ENCODE measurements around the gene DNER.

DNA sequence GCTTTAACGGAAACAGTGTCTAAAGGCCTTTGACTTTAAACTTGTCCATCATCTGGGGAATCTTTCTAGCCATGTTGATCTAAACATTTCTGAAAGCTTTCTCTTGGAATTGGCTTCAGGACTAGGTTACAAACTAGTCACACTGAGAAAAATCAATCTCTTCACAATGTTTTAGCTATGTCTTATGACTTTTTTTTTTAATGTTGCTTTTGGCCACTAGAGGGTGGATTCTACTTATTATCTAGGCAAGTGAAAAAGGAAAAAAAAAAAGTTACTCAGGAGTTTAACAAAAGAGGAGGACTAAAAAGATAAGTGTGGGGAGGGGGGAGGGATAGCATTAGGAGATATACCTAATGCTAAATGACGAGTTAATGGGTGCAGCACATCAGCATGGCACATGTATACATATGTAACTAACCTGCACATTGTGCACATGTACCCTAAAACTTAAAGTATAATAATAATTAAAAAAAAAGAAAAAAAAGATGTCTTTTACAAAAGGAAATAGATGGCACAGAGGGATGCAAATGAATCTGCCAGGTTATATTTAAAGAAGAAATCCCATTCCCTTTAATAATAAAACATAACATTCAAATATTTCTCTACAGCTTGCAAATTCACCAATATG is 282.9 kb downstream of the DNER start:
- TF ChIP-seq, protein P1, sequence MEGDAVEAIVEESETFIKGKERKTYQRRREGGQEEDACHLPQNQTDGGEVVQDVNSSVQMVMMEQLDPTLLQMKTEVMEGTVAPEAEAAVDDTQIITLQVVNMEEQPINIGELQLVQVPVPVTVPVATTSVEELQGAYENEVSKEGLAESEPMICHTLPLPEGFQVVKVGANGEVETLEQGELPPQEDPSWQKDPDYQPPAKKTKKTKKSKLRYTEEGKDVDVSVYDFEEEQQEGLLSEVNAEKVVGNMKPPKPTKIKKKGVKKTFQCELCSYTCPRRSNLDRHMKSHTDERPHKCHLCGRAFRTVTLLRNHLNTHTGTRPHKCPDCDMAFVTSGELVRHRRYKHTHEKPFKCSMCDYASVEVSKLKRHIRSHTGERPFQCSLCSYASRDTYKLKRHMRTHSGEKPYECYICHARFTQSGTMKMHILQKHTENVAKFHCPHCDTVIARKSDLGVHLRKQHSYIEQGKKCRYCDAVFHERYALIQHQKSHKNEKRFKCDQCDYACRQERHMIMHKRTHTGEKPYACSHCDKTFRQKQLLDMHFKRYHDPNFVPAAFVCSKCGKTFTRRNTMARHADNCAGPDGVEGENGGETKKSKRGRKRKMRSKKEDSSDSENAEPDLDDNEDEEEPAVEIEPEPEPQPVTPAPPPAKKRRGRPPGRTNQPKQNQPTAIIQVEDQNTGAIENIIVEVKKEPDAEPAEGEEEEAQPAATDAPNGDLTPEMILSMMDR (IDR thresholded peaks at IDR 0.05; ENCODE audit: insufficient read depth, low read length), result peak; percentile 9
- no peak for TF ChIP-seq POLR2AphosphoS5 (IDR thresholded peaks at IDR 0.05; ENCODE audit: low read depth)
- TF ChIP-seq, protein P2, sequence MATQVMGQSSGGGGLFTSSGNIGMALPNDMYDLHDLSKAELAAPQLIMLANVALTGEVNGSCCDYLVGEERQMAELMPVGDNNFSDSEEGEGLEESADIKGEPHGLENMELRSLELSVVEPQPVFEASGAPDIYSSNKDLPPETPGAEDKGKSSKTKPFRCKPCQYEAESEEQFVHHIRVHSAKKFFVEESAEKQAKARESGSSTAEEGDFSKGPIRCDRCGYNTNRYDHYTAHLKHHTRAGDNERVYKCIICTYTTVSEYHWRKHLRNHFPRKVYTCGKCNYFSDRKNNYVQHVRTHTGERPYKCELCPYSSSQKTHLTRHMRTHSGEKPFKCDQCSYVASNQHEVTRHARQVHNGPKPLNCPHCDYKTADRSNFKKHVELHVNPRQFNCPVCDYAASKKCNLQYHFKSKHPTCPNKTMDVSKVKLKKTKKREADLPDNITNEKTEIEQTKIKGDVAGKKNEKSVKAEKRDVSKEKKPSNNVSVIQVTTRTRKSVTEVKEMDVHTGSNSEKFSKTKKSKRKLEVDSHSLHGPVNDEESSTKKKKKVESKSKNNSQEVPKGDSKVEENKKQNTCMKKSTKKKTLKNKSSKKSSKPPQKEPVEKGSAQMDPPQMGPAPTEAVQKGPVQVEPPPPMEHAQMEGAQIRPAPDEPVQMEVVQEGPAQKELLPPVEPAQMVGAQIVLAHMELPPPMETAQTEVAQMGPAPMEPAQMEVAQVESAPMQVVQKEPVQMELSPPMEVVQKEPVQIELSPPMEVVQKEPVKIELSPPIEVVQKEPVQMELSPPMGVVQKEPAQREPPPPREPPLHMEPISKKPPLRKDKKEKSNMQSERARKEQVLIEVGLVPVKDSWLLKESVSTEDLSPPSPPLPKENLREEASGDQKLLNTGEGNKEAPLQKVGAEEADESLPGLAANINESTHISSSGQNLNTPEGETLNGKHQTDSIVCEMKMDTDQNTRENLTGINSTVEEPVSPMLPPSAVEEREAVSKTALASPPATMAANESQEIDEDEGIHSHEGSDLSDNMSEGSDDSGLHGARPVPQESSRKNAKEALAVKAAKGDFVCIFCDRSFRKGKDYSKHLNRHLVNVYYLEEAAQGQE (IDR thresholded peaks at IDR 0.05; ENCODE audit: insufficient replicate concordance, low read depth), result no peak
